Measurements from ENCODE around the gene NPFF. TPM values are rescaled to one million over a fixed set of nuclear protein-coding genes. Genes with fewer than 3 reads are reported as not detected.

NPFF gene
- total RNA-seq, 2 donors from 2014 or later: not detected

DNA sequence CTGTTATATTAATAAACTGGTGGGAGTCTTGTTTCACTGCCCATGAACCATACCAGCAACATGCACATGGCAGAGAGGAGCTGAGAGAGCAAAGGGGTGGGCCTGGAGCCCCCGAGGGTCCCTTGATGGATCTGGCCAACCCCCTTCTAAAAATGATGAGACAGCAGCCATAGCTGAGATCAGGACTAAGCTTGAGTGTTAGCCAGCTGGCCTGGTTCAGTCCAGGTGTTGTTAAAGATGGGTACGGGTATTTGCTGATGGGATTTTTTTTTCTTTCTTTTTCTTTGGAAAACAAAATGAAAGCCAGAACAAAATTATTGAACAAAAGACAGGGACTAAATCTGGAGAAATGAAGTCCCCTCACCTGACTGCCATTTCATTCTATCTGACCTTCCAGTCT lies 39.4 kb downstream of the NPFF start:
- Histone ChIP-seq H3K4me3 (no peak overlapping the region), H3K27ac (no peak overlapping the region), H3K36me3 (peaks cover 31 to 38% of the 10 kb centered on the region in 2 donors), H3K4me1 (replicated peaks) (peaks cover 6% of the 10 kb centered on the region), H3K9me3 (no peaks in the 10 kb centered on the region), H3K27me3 (replicated peaks; ENCODE audit: insufficient read depth) (no peaks in the 10 kb centered on the region)
- no peak for DNase-seq (ENCODE audit: low spot score)
- intact Hi-C loops (cut with DNase I): no loop called here
- TF ChIP-seq POLR2A (IDR thresholded peaks at IDR 0.05): no peak
- no peak for TF ChIP-seq POLR2AphosphoS5 (IDR thresholded peaks at IDR 0.05)
- TF ChIP-seq, protein P1, sequence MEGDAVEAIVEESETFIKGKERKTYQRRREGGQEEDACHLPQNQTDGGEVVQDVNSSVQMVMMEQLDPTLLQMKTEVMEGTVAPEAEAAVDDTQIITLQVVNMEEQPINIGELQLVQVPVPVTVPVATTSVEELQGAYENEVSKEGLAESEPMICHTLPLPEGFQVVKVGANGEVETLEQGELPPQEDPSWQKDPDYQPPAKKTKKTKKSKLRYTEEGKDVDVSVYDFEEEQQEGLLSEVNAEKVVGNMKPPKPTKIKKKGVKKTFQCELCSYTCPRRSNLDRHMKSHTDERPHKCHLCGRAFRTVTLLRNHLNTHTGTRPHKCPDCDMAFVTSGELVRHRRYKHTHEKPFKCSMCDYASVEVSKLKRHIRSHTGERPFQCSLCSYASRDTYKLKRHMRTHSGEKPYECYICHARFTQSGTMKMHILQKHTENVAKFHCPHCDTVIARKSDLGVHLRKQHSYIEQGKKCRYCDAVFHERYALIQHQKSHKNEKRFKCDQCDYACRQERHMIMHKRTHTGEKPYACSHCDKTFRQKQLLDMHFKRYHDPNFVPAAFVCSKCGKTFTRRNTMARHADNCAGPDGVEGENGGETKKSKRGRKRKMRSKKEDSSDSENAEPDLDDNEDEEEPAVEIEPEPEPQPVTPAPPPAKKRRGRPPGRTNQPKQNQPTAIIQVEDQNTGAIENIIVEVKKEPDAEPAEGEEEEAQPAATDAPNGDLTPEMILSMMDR (IDR thresholded peaks at IDR 0.05): no peak
- WGBS: 59% methylated on average over 2 of the region's 2 CpGs

GRCh38 chr12:53467082-53467481 lies 40.2 kb downstream of the NPFF start:
- Histone ChIP-seq H3K4me1 (replicated peaks) (peaks cover 5% of the 10 kb centered on the region), H3K27me3 (replicated peaks; ENCODE audit: insufficient read depth) (no peaks in the 10 kb centered on the region), H3K36me3 (peaks cover 39 to 46% of the 10 kb centered on the region in 2 donors), H3K9me3 (no peaks in the 10 kb centered on the region), H3K27ac (no peak overlapping the region), H3K4me3 (no peak overlapping the region)
- 61% methylated on average over 5 of the region's 5 CpGs for WGBS
- TF ChIP-seq POLR2AphosphoS5 (IDR thresholded peaks at IDR 0.05): no peak
- TF ChIP-seq POLR2A (IDR thresholded peaks at IDR 0.05): no peak
- TF ChIP-seq, protein P1 (IDR thresholded peaks at IDR 0.05): no peak
- intact Hi-C loops (cut with DNase I): no loop called here
- DNase-seq (ENCODE audit: low spot score): no peak

DNA sequence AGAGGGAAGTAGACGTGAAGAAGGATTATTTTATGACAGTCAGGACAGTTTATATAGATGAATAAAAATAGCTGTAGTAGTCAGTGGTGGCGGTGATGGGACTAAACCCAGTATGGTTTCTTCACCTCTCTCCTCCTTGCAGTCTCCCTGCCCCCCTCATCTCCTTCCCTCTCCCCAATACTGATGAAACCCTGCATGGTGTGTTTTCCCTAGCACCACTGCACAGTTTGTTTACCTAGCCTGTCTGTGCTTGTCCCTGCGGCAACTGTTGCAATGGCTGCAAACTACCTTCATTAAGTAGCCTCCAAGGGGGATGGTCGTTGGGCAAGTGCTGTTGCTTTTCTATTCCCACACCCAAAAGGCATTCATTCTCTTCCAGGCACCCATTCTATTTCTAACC lies 40.6 kb downstream of the NPFF start:
- intact Hi-C loops (cut with DNase I): no loop called here
- Histone ChIP-seq H3K9me3 (no peaks in the 10 kb centered on the region), H3K4me3 (no peak overlapping the region), H3K4me1 (replicated peaks) (peaks cover 3% of the 10 kb centered on the region), H3K27me3 (replicated peaks; ENCODE audit: insufficient read depth) (no peaks in the 10 kb centered on the region), H3K27ac (no peak overlapping the region), H3K36me3 (peaks cover 38 to 46% of the 10 kb centered on the region in 2 donors)
- DNase-seq (ENCODE audit: low spot score): peak; percentile 39
- TF ChIP-seq, protein P1 (IDR thresholded peaks at IDR 0.05): no peak
- peak; percentile 25 for TF ChIP-seq POLR2AphosphoS5 (IDR thresholded peaks at IDR 0.05)
- 42% methylated on average over 4 of the region's 4 CpGs for WGBS

GRCh38 chr12:53465679-53466078 lies 41.6 kb downstream of the NPFF start:
- Histone ChIP-seq H3K9me3 (no peaks in the 10 kb centered on the region), H3K27me3 (replicated peaks; ENCODE audit: insufficient read depth) (no peaks in the 10 kb centered on the region), H3K27ac (no peak overlapping the region), H3K36me3 (peaks cover 39 to 56% of the 10 kb centered on the region in 2 donors), H3K4me3 (no peak overlapping the region), H3K4me1 (replicated peaks) (peaks cover 3% of the 10 kb centered on the region)
- TF ChIP-seq POLR2AphosphoS5 (IDR thresholded peaks at IDR 0.05) (no peak), POLR2A (IDR thresholded peaks at IDR 0.05) (no peak)
- TF ChIP-seq, protein P1 (IDR thresholded peaks at IDR 0.05): no peak
- WGBS: 40% methylated on average over 2 of the region's 2 CpGs
- no peak for DNase-seq (ENCODE audit: low spot score)
- intact Hi-C loops (cut with DNase I): no loop called here

DNA sequence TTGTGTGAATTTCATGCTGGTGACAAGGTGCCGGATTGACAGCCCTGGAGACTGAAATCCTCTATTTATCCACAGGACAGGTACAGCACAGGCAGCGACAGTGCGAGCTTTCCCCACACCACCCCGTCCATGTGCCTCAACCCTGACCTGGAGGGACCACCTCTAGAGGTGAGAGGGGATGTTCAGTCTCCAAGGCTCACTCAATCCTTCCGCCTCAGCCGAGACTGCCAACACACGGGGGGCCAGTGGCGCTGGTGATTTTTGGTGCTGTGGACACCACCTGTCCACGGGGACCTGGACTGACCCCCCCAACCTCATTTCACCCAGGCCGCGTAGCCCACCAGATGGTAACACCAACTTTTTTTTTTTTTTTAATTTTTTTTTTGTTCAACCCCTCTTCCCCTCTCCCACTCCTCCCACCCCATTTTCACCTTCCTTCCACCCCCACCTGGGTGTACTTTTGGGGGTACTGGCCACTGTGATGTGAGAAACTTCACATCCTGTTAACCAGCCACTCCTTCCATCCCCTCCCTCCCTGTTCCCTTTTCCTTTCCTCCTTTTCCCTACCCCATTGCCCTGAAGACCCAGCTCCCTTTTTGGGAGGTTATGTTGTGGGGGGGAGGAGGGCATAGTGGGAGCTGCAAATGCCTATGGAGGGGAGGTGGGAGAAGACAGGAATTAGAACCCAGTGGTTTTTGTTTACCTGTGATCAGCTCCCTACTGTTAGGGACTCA lies 42.4 kb downstream of the NPFF start:
- H3K27ac ChIP-seq: no peak overlapping the region
- intact Hi-C loops (cut with DNase I): no loop called here
- peaks cover 45 to 61% of the 10 kb centered on the region in 2 donors for H3K36me3 ChIP-seq
- DNase-seq (ENCODE audit: low spot score): no peak
- peaks cover 3% of the 10 kb centered on the region for H3K4me1 ChIP-seq (replicated peaks)
- H3K4me3 ChIP-seq: no peak overlapping the region
- TF ChIP-seq, protein P1 (IDR thresholded peaks at IDR 0.05): no peak
- no peak for TF ChIP-seq POLR2AphosphoS5 (IDR thresholded peaks at IDR 0.05)
- TF ChIP-seq POLR2A (IDR thresholded peaks at IDR 0.05): no peak
- 89% methylated on average over 11 of the region's 11 CpGs for WGBS
- no peaks in the 10 kb centered on the region for H3K9me3 ChIP-seq
- no peaks in the 10 kb centered on the region for H3K27me3 ChIP-seq (replicated peaks; ENCODE audit: insufficient read depth)
